Right ventricle myocardium superior (tissue), 1 donor: ENCODE results near the gene WDR49. TPM values are rescaled to one million over a fixed set of nuclear protein-coding genes. Genes with fewer than 3 reads are reported as not detected.

Experiments
- ATAC-seq: fragments of 200-7000 bp; cut with Tn5 transposase; one replicate; pipeline ENCODE4 v1.9.1; 2020; ENCODE audit warnings: mild to moderate bottlenecking; ENCODE audit not compliant: poor library complexity
- DNase-seq: peaks from one replicate; pipeline ENCODE4 v3.0.0-alpha.2; 2020
- intact Hi-C: fragments of 100-400 bp; cut with DNase I; formaldehyde crosslinking; loops from one replicate; pipeline ENCODE4 v1.11.2; 2022
- total RNA-seq: library from RNA; stranded (reverse); fragmentation: NEBNext Ultra II Directional; extraction: Animal tissue kit (Norgen Biotek cat#: 25700); gene quantifications from one replicate; pipeline ENCODE4 v1.2.1, GENCODE V29; 2021
- donor health status: DM: no; HTN: yes; CAD: no; lungs with severe emphysema.

WDR49 gene
- total RNA-seq, 1 donor from 2014 or later, result 2.6 TPM

- no peak for DNase-seq
- intact Hi-C loops, result no loop called here
- ATAC-seq, result no peak
Observed at GRCh38 chr3:167450675-167451074, 203.1 kb downstream of the WDR49 start.

GRCh38 chr3:167450195-167450594 lies 203.5 kb downstream of the WDR49 start:
- ATAC-seq, result no peak
- intact Hi-C loops, result no loop called here
- no peak for DNase-seq

- no peak for DNase-seq
- intact Hi-C loops, result no loop called here
- no peak for ATAC-seq
Observed at GRCh38 chr3:167445491-167445890, 208.3 kb downstream of the WDR49 start.

GRCh38 chr3:167441256-167441655 lies 212.5 kb downstream of the WDR49 start:
- DNase-seq (no peak), ATAC-seq (no peak)
- intact Hi-C loops, result no loop called here

GRCh38 chr3:167437428-167438139 lies 216.2 kb downstream of the WDR49 start:
- no peak for ATAC-seq
- intact Hi-C loops, result no loop called here
- DNase-seq, result no peak

Other genes starting within 250 kb of the WDR49 start
- gene SERPINI2, start 179.9 kb downstream of the WDR49 start, total RNA-seq, result 0.40 TPM
- gene PDCD10, start 81.0 kb upstream of the WDR49 start, total RNA-seq, result 30.4 TPM
- gene SERPINI1, start 81.8 kb upstream of the WDR49 start, total RNA-seq, result 5.6 TPM